K562 (cell line): ENCODE data around the gene LRRC10. TPM values are rescaled to one million over a fixed set of nuclear protein-coding genes. Genes with fewer than 3 reads are reported as not detected.

Source experiments
- BRD9 ChIP-seq: fragments of 450-650 bp; IDR thresholded peaks from 2 replicates; pipeline ENCODE4 v1.6.1; 2018; ENCODE audit warnings: low read depth; ENCODE audit not compliant: partially characterized antibody
- CREM ChIP-seq: IDR thresholded peaks from 2 replicates; pipeline ENCODE4 v1.6.1; 2014; ENCODE audit warnings: antibody characterized with exemption, low read depth
- DMBX1 ChIP-seq: fragments of 250-450 bp; sonication (Bioruptor Pico); IDR thresholded peaks from 2 replicates; pipeline ENCODE4 v1.8.0; 2022; ENCODE audit warnings: inconsistent platforms, mild to moderate bottlenecking, moderate library complexity, borderline replicate concordance
- FOXJ3 ChIP-seq: sonication (generic); formaldehyde crosslinking; IDR thresholded peaks from 2 replicates; pipeline ENCODE4 v1.4.0; 2020; ENCODE audit warnings: mild to moderate bottlenecking, missing genetic modification reagents
- FOXK1 ChIP-seq: sonication (generic); formaldehyde crosslinking; IDR thresholded peaks from 2 replicates; pipeline ENCODE4 v1.8.0; 2022; ENCODE audit warnings: missing genetic modification reagents, mild to moderate bottlenecking, borderline replicate concordance
- KDM1A ChIP-seq, 2 experiments: fragments of 450-650 bp; IDR thresholded peaks; 2 replicates each; pipeline ENCODE4 v1.6.1; 2016; ENCODE audit warnings: mild to moderate bottlenecking in 2 of 2
- L3MBTL2 ChIP-seq: fragments of 450-650 bp; IDR thresholded peaks from 2 replicates; pipeline ENCODE4 v1.6.1; 2016; ENCODE audit warnings: mild to moderate bottlenecking, moderate library complexity
- LEF1 ChIP-seq: fragments of 450-650 bp; IDR thresholded peaks from 2 replicates; pipeline ENCODE4 v1.6.1; 2016; ENCODE audit warnings: mild to moderate bottlenecking
- MBD2 ChIP-seq: sonication (generic); IDR thresholded peaks from 2 replicates; pipeline ENCODE4 v1.6.1; 2016; ENCODE audit warnings: low read depth, borderline replicate concordance
- MEIS2 ChIP-seq: fragments of 450-650 bp; IDR thresholded peaks from 2 replicates; pipeline ENCODE4 v1.6.1; 2014; ENCODE audit warnings: mild to moderate bottlenecking; ENCODE audit not compliant: partially characterized antibody
- NFYB ChIP-seq: IDR thresholded peaks from 2 replicates; pipeline ENCODE4 v1.6.1; 2011; ENCODE audit warnings: mild to moderate bottlenecking, moderate library complexity; ENCODE audit not compliant: insufficient read length; ENCODE audit errors: extremely low read depth
- PATZ1 ChIP-seq: fragments of 250-450 bp; sonication (Bioruptor Pico); IDR thresholded peaks from 2 replicates; pipeline ENCODE4 v1.5.0; 2020; ENCODE audit warnings: mild to moderate bottlenecking, borderline replicate concordance
- PHTF2 ChIP-seq: fragments of 250-450 bp; sonication (Bioruptor Pico); IDR thresholded peaks from 2 replicates; pipeline ENCODE4 v1.5.0; 2021; ENCODE audit warnings: mild to moderate bottlenecking
- RBBP5 ChIP-seq: fragments of 200-600 bp; sonication (generic); IDR thresholded peaks from 2 replicates; pipeline ENCODE4 v1.6.1; 2012; ENCODE audit warnings: borderline replicate concordance, mild to moderate bottlenecking, low read length, control low read depth, inconsistent platforms; ENCODE audit not compliant: insufficient read depth, poor library complexity, severe bottlenecking
- RCOR1 ChIP-seq, 2 experiments: IDR thresholded peaks; 2 replicates each; pipeline ENCODE4 v1.6.1; 2012; ENCODE audit warnings: low read depth in 2 of 2, low read length in 2 of 2, borderline replicate concordance in 1 of 2, improper control_type of control experiment in 1 of 2
- RFX1 ChIP-seq: fragments of 450-650 bp; IDR thresholded peaks from 2 replicates; pipeline ENCODE4 v1.6.1; 2016; ENCODE audit warnings: mild to moderate bottlenecking, moderate library complexity
- SMARCC2 ChIP-seq: fragments of 450-650 bp; IDR thresholded peaks from 2 replicates; pipeline ENCODE4 v1.6.1; 2017; ENCODE audit warnings: antibody characterized with exemption, moderate library complexity, mild to moderate bottlenecking, low read depth
- SMARCE1 ChIP-seq: fragments of 450-650 bp; IDR thresholded peaks from 2 replicates; pipeline ENCODE4 v1.7.1; 2016; ENCODE audit warnings: mild to moderate bottlenecking
- SOX6 ChIP-seq: fragments of 450-650 bp; IDR thresholded peaks from 2 replicates; pipeline ENCODE4 v1.6.1; 2014; ENCODE audit warnings: mild to moderate bottlenecking
- SP1 ChIP-seq: sonication (generic); formaldehyde crosslinking; IDR thresholded peaks from 2 replicates; pipeline ENCODE4 v1.8.1; 2022; ENCODE audit warnings: mild to moderate bottlenecking, missing genetic modification reagents
- TCF3 ChIP-seq: sonication (generic); formaldehyde crosslinking; IDR thresholded peaks from 2 replicates; pipeline ENCODE4 v1.4.0; 2020; ENCODE audit warnings: mild to moderate bottlenecking, missing genetic modification reagents
- TEAD1 ChIP-seq, 2 experiments: fragments of 450-650 bp in 1 of 2; sonication (generic) in 1 of 2; formaldehyde crosslinking; IDR thresholded peaks; 2 replicates each; pipeline versions ENCODE4 v1.4.0 to v1.8.0; 2020 to 2022; ENCODE audit warnings: mild to moderate bottlenecking in 2 of 2, missing genetic modification reagents in 1 of 2
- TGIF2 ChIP-seq: sonication (generic); formaldehyde crosslinking; IDR thresholded peaks from 2 replicates; pipeline ENCODE4 v1.8.1; 2022; ENCODE audit warnings: mild to moderate bottlenecking, missing genetic modification reagents, moderate library complexity
- THRAP3 ChIP-seq: fragments of 450-650 bp; IDR thresholded peaks from 2 replicates; pipeline ENCODE4 v1.6.1; 2016; ENCODE audit warnings: mild to moderate bottlenecking, inconsistent platforms, borderline replicate concordance
- ZNF146 ChIP-seq: IDR thresholded peaks from one replicate; pipeline ENCODE4 v1.6.1; 2018; ENCODE audit warnings: missing compliant biosample characterization; ENCODE audit not compliant: unreplicated experiment
- ZNF316 ChIP-seq: fragments of 450-650 bp; IDR thresholded peaks from 2 replicates; pipeline ENCODE4 v1.6.1; 2016
- ZNF717 ChIP-seq: fragments of 250-450 bp; sonication (Bioruptor Pico); IDR thresholded peaks from 2 replicates; pipeline ENCODE4 v1.5.0; 2021
- ZNF75A ChIP-seq: fragments of 450-650 bp; formaldehyde crosslinking; IDR thresholded peaks from 2 replicates; pipeline ENCODE4 v1.4.0; 2020; ENCODE audit warnings: mild to moderate bottlenecking
- polyA plus RNA-seq, 8 experiments: library from polyadenylated mRNA; depleted of rRNA in 4 of 8; stranded (reverse) in 5 of 8; unstranded in 3 of 8; fragments of >200 nt; fragmentation: Nextera tagmentation in 2 of 8; fragmentation: Illumina TruSeq in 1 of 8; extraction: Ambion mirVana in 2 of 8; extraction: Trizol in 1 of 8; gene quantifications; 2 replicates each; pipeline versions ENCODE4 v1.2.1 to v1.2.3, GENCODE V29; 2011 to 2014; ENCODE audit warnings: inconsistent platforms in 1 of 8, missing spikeins in 1 of 8
- total RNA-seq, 7 experiments: library from RNA; depleted of rRNA in 6 of 7; stranded (reverse); fragments of >200 nt in 6 of 7; fragmentation: Illumina TruSeq in 2 of 7; extraction: Trizol in 2 of 7; gene quantifications; 2 replicates each; pipeline versions ENCODE4 v1.2.1 to v1.2.3, GENCODE V29; 2011 to 2021; ENCODE audit warnings: low replicate concordance in 1 of 7
- TF ChIP-seq, protein P1 (sequence below): fragments of 450-650 bp; formaldehyde crosslinking; IDR thresholded peaks from 2 replicates; pipeline ENCODE4 v1.4.0; 2022; ENCODE audit warnings: mild to moderate bottlenecking, moderate library complexity

LRRC10 gene
- total and polyA plus RNA-seq, 9 of the 15 experiments (the other 6 are each of a cell fraction or from before 2014, with no cell fraction given) = 0.09 TPM; not detected in 8

- TF ChIP-seq FOXJ3 (CRISPR knock-in tag) (no peak), ZNF146 (CRISPR knock-in tag) (no peak), TCF3 (CRISPR knock-in tag) (peak; percentile 51), DMBX1 (CRISPR knock-in tag) (peak; percentile 43; the same call in 1 of the 2 replicates), TEAD1 (CRISPR knock-in tag; IDR thresholded peaks at IDR 0.05) (0 out of 4 replicates have a peak, but pooled peaks of 1 of the 2 experiments have one; percentile 10), KDM1A (IDR thresholded peaks at IDR 0.05) (peak; percentile 81 to 84), PATZ1 (CRISPR knock-in tag) (no peak), TGIF2 (CRISPR knock-in tag) (no peak), THRAP3 (no peak), LEF1 (0 out of 2 replicates have a peak, but pooled peaks have one; percentile 48), NFYB (no peak), RBBP5 (no peak), SMARCC2 (0 out of 2 replicates have a peak, but pooled peaks have one; percentile 60), ZNF717 (no peak), ZNF75A (CRISPR knock-in tag) (0 out of 2 replicates have a peak, but pooled peaks have one; percentile 29), MBD2 (no peak), RCOR1 (IDR thresholded peaks at IDR 0.05; ENCODE audit: borderline replicate concordance in 1 of 2, low read depth in 2 of 2, low read length in 2 of 2) (peak; percentile 37 to 88; a peak in 3 of 4 replicates), L3MBTL2 (peak; percentile 53; the same call in 1 of the 2 replicates), SP1 (CRISPR knock-in tag) (0 out of 2 replicates have a peak, but pooled peaks have one; percentile 26), RFX1 (peak; percentile 61), PHTF2 (CRISPR knock-in tag) (no peak), SMARCE1 (peak; percentile 50; the same call in 1 of the 2 replicates), BRD9 (peak; percentile 31), MEIS2 (peak; percentile 43), CREM (no peak), SOX6 (peak; percentile 42; the same call in 1 of the 2 replicates), ZNF316 (peak; percentile 95), FOXK1 (CRISPR knock-in tag) (no peak)
- TF ChIP-seq, protein P1, sequence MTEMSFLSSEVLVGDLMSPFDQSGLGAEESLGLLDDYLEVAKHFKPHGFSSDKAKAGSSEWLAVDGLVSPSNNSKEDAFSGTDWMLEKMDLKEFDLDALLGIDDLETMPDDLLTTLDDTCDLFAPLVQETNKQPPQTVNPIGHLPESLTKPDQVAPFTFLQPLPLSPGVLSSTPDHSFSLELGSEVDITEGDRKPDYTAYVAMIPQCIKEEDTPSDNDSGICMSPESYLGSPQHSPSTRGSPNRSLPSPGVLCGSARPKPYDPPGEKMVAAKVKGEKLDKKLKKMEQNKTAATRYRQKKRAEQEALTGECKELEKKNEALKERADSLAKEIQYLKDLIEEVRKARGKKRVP (CRISPR knock-in tag) = peak; percentile 35; the same call in 1 of the 2 replicates
These were observed 46.9 kb upstream of the LRRC10 start (continued) for GRCh38 chr12:69657376-69658137.
